DND-41 (cell line): ENCODE measurements around the gene TMEM178B.
"Not testable (repeated sequence)": the region's sequence is repeated elsewhere in the genome, so short reads cannot be mapped to it uniquely, and the experiment has no call there.

Experiments
- ATAC-seq: fragments of 200-7000 bp; cut with Tn5 transposase; 3 replicates; pipeline ENCODE4 v1.9.1; 2021; ENCODE audit warnings: low read depth; ENCODE audit not compliant: insufficient read depth
- DNase-seq: peaks from one replicate; pipeline ENCODE4 v3.0.0-alpha.2; 2020
- H2AFZ ChIP-seq: 2 replicates; pipeline ENCODE4 v1.6.0; 2012; ENCODE audit warnings: low read depth, low read length
- H3K27ac ChIP-seq: 2 replicates; pipeline ENCODE4 v1.5.1; 2012; ENCODE audit warnings: low read length, inconsistent platforms
- H3K27me3 ChIP-seq: fragments of 200-600 bp; sonication (generic); 2 replicates; pipeline ENCODE4 v1.6.0; 2012; ENCODE audit warnings: low read length, mild to moderate bottlenecking, inconsistent platforms; ENCODE audit not compliant: insufficient read depth, poor library complexity
- H3K36me3 ChIP-seq: 2 replicates; pipeline ENCODE4 v1.5.1; 2012; ENCODE audit warnings: low read length, inconsistent platforms; ENCODE audit not compliant: insufficient read depth
- H3K4me1 ChIP-seq: 2 replicates; pipeline ENCODE4 v1.5.1; 2012; ENCODE audit warnings: mild to moderate bottlenecking, low read length; ENCODE audit not compliant: insufficient read depth
- H3K4me2 ChIP-seq: 2 replicates; pipeline ENCODE4 v1.6.0; 2012; ENCODE audit warnings: mild to moderate bottlenecking, moderate library complexity, low read length, inconsistent platforms; ENCODE audit not compliant: insufficient read depth
- H3K4me3 ChIP-seq, 2 experiments: fragments of 200-600 bp in 1 of 2; shearing (Covaris generic) in 1 of 2; 2 replicates each; pipeline ENCODE4 v1.5.1; 2012 to 2016; ENCODE audit warnings: inconsistent platforms in 2 of 2, low read length in 2 of 2, mild to moderate bottlenecking in 2 of 2, low read depth in 1 of 2, moderate library complexity in 1 of 2
- H3K79me2 ChIP-seq: 2 replicates; pipeline ENCODE4 v1.6.0; 2012; ENCODE audit warnings: low read length, inconsistent platforms; ENCODE audit not compliant: insufficient read depth
- H3K9ac ChIP-seq: 2 replicates; pipeline ENCODE4 v1.6.0; 2012; ENCODE audit warnings: low read depth, mild to moderate bottlenecking, inconsistent platforms, low read length, moderate library complexity
- H3K9me3 ChIP-seq: 2 replicates; pipeline ENCODE4 v1.5.1; 2012; ENCODE audit warnings: low read length, moderate library complexity, mild to moderate bottlenecking, inconsistent platforms; ENCODE audit not compliant: insufficient read depth, severe bottlenecking
- H4K20me1 ChIP-seq: 2 replicates; pipeline ENCODE4 v1.6.0; 2012; ENCODE audit warnings: low read length; ENCODE audit not compliant: insufficient read depth
- EZH2 ChIP-seq: IDR thresholded peaks from 3 replicates; pipeline ENCODE4 v1.6.1; 2012; ENCODE audit warnings: borderline replicate concordance, low read depth, mild to moderate bottlenecking, moderate library complexity, low read length, inconsistent platforms; ENCODE audit not compliant: severe bottlenecking
- TF ChIP-seq, protein P1 (sequence below): IDR thresholded peaks from 2 replicates; pipeline ENCODE4 v1.5.1; 2012; ENCODE audit warnings: borderline replicate concordance, low read length, moderate library complexity, mild to moderate bottlenecking; ENCODE audit not compliant: poor library complexity, severe bottlenecking; ENCODE audit errors: extremely low read depth

The TMEM178B gene

DNA sequence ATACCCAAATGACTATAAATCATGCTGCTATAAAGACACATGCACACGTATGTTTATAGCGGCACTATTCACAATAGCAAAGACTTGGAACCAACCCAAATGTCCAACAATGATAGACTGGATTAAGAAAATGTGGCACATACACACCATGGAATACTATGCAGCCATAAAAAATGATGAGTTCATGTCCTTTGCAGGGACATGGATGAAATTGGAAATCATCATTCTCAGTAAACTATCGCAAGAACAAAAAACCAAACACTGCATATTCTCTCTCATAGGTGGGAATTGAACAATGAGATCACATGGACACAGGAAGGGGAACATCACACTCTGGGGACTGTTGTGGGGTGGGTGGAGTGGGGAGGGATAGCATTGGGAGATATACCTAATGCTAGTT, 35.8 kb upstream of the TMEM178B start:
- H3K9ac ChIP-seq, H2AFZ ChIP-seq, H4K20me1 ChIP-seq, ATAC-seq, DNase-seq, H3K36me3 ChIP-seq, H3K4me1 ChIP-seq, H3K79me2 ChIP-seq, H3K4me2 ChIP-seq, H3K9me3 ChIP-seq, H3K27me3 ChIP-seq, H3K4me3 ChIP-seq, H3K27ac ChIP-seq: not testable (repeated sequence)

GRCh38 chr7:141039376-141039775, 34.5 kb upstream of the TMEM178B start:
- no peak overlapping the region for H3K4me2 ChIP-seq
- no peak overlapping the region for H3K4me3 ChIP-seq
- DNase-seq (no peak), ATAC-seq (no peak)
- no peak overlapping the region for H3K27ac ChIP-seq
- H3K9ac ChIP-seq = no peak overlapping the region
- H2AFZ ChIP-seq = no peak overlapping the region
- no peaks in the 10 kb centered on the region for H3K4me1 ChIP-seq
- H4K20me1 ChIP-seq = no peaks in the 10 kb centered on the region
- H3K27me3 ChIP-seq = no peaks in the 10 kb centered on the region
- no peaks in the 10 kb centered on the region for H3K9me3 ChIP-seq
- no peaks in the 10 kb centered on the region for H3K36me3 ChIP-seq
- H3K79me2 ChIP-seq = no peaks in the 10 kb centered on the region
- TF ChIP-seq EZH2 = no peak
- TF ChIP-seq, protein P1, sequence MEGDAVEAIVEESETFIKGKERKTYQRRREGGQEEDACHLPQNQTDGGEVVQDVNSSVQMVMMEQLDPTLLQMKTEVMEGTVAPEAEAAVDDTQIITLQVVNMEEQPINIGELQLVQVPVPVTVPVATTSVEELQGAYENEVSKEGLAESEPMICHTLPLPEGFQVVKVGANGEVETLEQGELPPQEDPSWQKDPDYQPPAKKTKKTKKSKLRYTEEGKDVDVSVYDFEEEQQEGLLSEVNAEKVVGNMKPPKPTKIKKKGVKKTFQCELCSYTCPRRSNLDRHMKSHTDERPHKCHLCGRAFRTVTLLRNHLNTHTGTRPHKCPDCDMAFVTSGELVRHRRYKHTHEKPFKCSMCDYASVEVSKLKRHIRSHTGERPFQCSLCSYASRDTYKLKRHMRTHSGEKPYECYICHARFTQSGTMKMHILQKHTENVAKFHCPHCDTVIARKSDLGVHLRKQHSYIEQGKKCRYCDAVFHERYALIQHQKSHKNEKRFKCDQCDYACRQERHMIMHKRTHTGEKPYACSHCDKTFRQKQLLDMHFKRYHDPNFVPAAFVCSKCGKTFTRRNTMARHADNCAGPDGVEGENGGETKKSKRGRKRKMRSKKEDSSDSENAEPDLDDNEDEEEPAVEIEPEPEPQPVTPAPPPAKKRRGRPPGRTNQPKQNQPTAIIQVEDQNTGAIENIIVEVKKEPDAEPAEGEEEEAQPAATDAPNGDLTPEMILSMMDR = no peak

- Histone ChIP-seq H3K27me3 (no peaks in the 10 kb centered on the region), H2AFZ (no peak overlapping the region), H3K27ac (no peak overlapping the region), H3K36me3 (no peaks in the 10 kb centered on the region), H3K4me3 (no peak overlapping the region), H3K9me3 (no peaks in the 10 kb centered on the region), H3K79me2 (no peaks in the 10 kb centered on the region), H3K4me2 (no peak overlapping the region), H4K20me1 (no peaks in the 10 kb centered on the region), H3K9ac (no peak overlapping the region), H3K4me1 (no peaks in the 10 kb centered on the region)
- no peak for TF ChIP-seq EZH2
- TF ChIP-seq, protein P1 = no peak
- ATAC-seq (no peak), DNase-seq (no peak)
These were observed 31.4 kb upstream of the TMEM178B start for GRCh38 chr7:141042222-141043193.

- Histone ChIP-seq H3K4me2 (no peak overlapping the region), H3K36me3 (no peaks in the 10 kb centered on the region), H3K4me1 (no peaks in the 10 kb centered on the region), H3K9ac (no peak overlapping the region), H3K79me2 (no peaks in the 10 kb centered on the region), H4K20me1 (no peaks in the 10 kb centered on the region), H3K9me3 (no peaks in the 10 kb centered on the region), H2AFZ (no peak overlapping the region), H3K4me3 (no peak overlapping the region), H3K27ac (no peak overlapping the region), H3K27me3 (no peaks in the 10 kb centered on the region)
- DNase-seq = no peak
- ATAC-seq = no peak
- TF ChIP-seq EZH2 = no peak
These were observed 30.2 kb upstream of the TMEM178B start for GRCh38 chr7:141043616-141044015.
